ENCODE measurements around the gene PCED1B. TPM values are rescaled to one million over a fixed set of nuclear protein-coding genes. Genes with fewer than 3 reads are reported as not detected.
"Not testable (repeated sequence)": the region's sequence is repeated elsewhere in the genome, so short reads cannot be mapped to it uniquely, and the experiment has no call there.

Gene PCED1B
- total and polyA plus RNA-seq, 5 donors, result 1.3 to 2.3 (median 1.3) TPM

GRCh38 chr12:47041327-47041726, 38.1 kb upstream of the PCED1B start:
- WGBS, result 90% methylated on average over 4 of the region's 4 CpGs
- Histone ChIP-seq H3K4me1 (ENCODE audit: control insufficient read depth, insufficient read depth, low read length) (no peaks in the 10 kb centered on the region), H3K27me3 (ENCODE audit: control insufficient read depth, insufficient read depth) (no peaks in the 10 kb centered on the region), H3K27ac (ENCODE audit: low read length) (no peak overlapping the region), H3K9me3 (ENCODE audit: control insufficient read depth, low read length) (no peaks in the 10 kb centered on the region), H3K4me3 (ENCODE audit: low read length) (no peak overlapping the region)
- intact Hi-C loops (cut with DNase I), result no loop called here
- ATAC-seq (no peak), DNase-seq (no peak)

DNA sequence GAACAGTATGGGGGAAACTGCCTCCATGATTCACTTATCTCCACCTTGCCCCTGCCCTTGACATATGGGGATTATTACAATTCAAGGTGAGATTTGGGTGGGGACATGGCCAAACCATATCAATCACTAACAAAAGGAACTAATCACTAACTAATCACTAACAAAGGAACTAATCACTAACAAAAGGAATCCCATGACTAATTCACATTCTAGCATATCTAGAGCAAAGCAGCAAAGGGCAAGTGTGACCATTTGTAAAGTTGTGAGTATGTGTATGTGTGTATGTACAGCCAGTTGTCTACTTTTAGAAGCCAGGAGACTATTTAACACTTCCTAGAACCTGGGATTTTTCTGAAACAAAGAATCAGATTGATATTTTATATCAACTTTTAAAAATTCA, 30.9 kb upstream of the PCED1B start:
- intact Hi-C loops (cut with DNase I), result no loop called here
- no peak for ATAC-seq
- no peak overlapping the region for H3K27ac ChIP-seq (ENCODE audit: low read length)

GRCh38 chr12:47051291-47051690, 28.1 kb upstream of the PCED1B start:
- intact Hi-C loops (cut with DNase I); H3K27ac ChIP-seq (ENCODE audit: low read length); DNase-seq; H3K4me3 ChIP-seq (ENCODE audit: low read length); ATAC-seq; H3K4me1 ChIP-seq (ENCODE audit: control insufficient read depth, insufficient read depth, low read length); H3K9me3 ChIP-seq (ENCODE audit: control insufficient read depth, low read length); H3K27me3 ChIP-seq (ENCODE audit: control insufficient read depth, insufficient read depth): not testable (repeated sequence)
- 88% methylated on average over 3 of the region's 3 CpGs for WGBS

More for the DNA sequence above, 30.9 kb upstream of the PCED1B start:
- H3K4me3 ChIP-seq (ENCODE audit: low read length), result no peak overlapping the region
- H3K4me1 ChIP-seq (ENCODE audit: control insufficient read depth, insufficient read depth, low read length), result no peaks in the 10 kb centered on the region
- H3K27me3 ChIP-seq (ENCODE audit: control insufficient read depth, insufficient read depth), result no peaks in the 10 kb centered on the region
- DNase-seq, result no peak
- no peaks in the 10 kb centered on the region for H3K9me3 ChIP-seq (ENCODE audit: control insufficient read depth, low read length)

GRCh38 chr12:47052274-47052673, 27.1 kb upstream of the PCED1B start:
- H3K27ac ChIP-seq (ENCODE audit: low read length), result no peak overlapping the region
- DNase-seq, result no peak
- intact Hi-C loops (cut with DNase I), result no loop called here
- no peaks in the 10 kb centered on the region for H3K27me3 ChIP-seq (ENCODE audit: control insufficient read depth, insufficient read depth)
- H3K4me1 ChIP-seq (ENCODE audit: control insufficient read depth, insufficient read depth, low read length), result no peaks in the 10 kb centered on the region
- no peaks in the 10 kb centered on the region for H3K9me3 ChIP-seq (ENCODE audit: control insufficient read depth, low read length)
- ATAC-seq, result no peak
- no peak overlapping the region for H3K4me3 ChIP-seq (ENCODE audit: low read length)
- 70% methylated on average over 2 of the region's 2 CpGs for WGBS

DNA sequence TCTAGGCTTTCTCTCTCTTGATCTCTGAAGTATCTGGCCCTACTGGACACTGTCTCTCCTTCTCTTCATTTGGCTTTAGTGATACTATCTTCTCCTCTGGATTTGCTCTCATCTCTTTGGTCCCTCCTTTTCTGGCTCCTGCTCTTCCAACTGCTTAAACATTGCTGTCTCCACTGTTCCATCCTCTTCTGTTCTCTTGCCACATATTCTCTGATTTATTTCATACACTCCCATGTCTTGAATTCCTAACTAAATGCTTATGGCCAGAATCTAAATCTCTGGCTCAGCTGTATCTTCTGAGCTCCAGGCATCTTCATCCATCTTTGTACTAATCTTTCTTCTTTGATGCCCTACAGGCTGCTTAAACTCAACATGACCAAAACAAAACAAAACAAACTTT, 25.5 kb upstream of the PCED1B start:
- no peak for ATAC-seq
- intact Hi-C loops (cut with DNase I), result no loop called here
- no peaks in the 10 kb centered on the region for H3K27me3 ChIP-seq (ENCODE audit: control insufficient read depth, insufficient read depth)
- no peaks in the 10 kb centered on the region for H3K9me3 ChIP-seq (ENCODE audit: control insufficient read depth, low read length)
- H3K27ac ChIP-seq (ENCODE audit: low read length), result no peak overlapping the region
- no peak for DNase-seq
- no peaks in the 10 kb centered on the region for H3K4me1 ChIP-seq (ENCODE audit: control insufficient read depth, insufficient read depth, low read length)
- H3K4me3 ChIP-seq (ENCODE audit: low read length), result no peak overlapping the region

DNA sequence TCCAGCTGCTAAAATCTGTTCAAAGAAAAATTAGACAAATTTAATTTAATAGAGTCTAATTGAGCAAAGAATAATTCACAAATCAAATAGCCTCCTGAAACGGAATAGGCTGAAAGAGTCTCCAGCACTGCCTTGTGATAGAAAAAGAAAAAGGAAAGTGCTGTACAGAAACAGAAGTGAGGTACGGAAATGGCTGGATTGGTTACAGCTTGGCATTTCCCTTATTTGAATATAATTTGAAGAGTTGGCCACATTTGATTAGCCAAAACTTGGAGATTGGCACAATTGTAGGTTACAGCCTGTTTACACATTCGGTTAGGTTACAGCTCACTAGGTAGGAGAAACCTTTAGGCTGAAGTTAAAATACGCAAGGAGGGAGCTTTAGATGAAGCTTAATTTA, 24.8 kb upstream of the PCED1B start:
- H3K27me3 ChIP-seq (ENCODE audit: control insufficient read depth, insufficient read depth), result no peaks in the 10 kb centered on the region
- no peak for ATAC-seq
- H3K27ac ChIP-seq (ENCODE audit: low read length), result no peak overlapping the region
- no peak for DNase-seq
- H3K4me1 ChIP-seq (ENCODE audit: control insufficient read depth, insufficient read depth, low read length), result no peaks in the 10 kb centered on the region
- intact Hi-C loops (cut with DNase I), result no loop called here
- H3K4me3 ChIP-seq (ENCODE audit: low read length), result no peak overlapping the region
- WGBS, result 90% methylated on average over 4 of the region's 4 CpGs
- no peaks in the 10 kb centered on the region for H3K9me3 ChIP-seq (ENCODE audit: control insufficient read depth, low read length)

- DNase-seq; H3K9me3 ChIP-seq (ENCODE audit: control insufficient read depth, low read length); intact Hi-C loops (cut with DNase I); H3K27me3 ChIP-seq (ENCODE audit: control insufficient read depth, insufficient read depth); H3K27ac ChIP-seq (ENCODE audit: low read length); H3K4me3 ChIP-seq (ENCODE audit: low read length); H3K4me1 ChIP-seq (ENCODE audit: control insufficient read depth, insufficient read depth, low read length); ATAC-seq: not testable (repeated sequence)
- WGBS, result 41% methylated on average over 3 of the region's 3 CpGs
Observed at GRCh38 chr12:47055856-47056255, 23.6 kb upstream of the PCED1B start.

DNA sequence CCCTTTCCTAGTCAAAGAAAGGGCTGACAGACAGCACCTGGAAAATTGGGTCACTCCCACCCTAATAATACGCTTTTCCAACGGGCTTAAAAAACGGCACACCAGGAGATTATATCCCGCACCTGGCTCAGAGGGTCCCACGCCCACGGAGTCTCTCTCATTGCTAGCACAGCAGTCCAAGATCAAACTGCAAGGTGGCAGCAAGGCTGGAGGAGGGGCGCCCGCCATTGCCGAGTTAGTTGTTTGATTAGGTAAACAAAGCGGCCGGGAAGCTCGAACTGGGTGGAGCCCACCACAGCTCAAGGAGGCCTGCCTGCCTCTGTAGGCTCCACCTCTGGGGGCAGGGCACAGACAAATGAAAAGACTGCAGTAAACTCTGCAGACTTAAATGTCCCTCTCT, 22.5 kb upstream of the PCED1B start:
- H3K9me3 ChIP-seq (ENCODE audit: control insufficient read depth, low read length); H3K27ac ChIP-seq (ENCODE audit: low read length); ATAC-seq; H3K27me3 ChIP-seq (ENCODE audit: control insufficient read depth, insufficient read depth); H3K4me1 ChIP-seq (ENCODE audit: control insufficient read depth, insufficient read depth, low read length); H3K4me3 ChIP-seq (ENCODE audit: low read length); DNase-seq; intact Hi-C loops (cut with DNase I): not testable (repeated sequence)
- 95% methylated on average over 12 of the region's 12 CpGs for WGBS

DNA sequence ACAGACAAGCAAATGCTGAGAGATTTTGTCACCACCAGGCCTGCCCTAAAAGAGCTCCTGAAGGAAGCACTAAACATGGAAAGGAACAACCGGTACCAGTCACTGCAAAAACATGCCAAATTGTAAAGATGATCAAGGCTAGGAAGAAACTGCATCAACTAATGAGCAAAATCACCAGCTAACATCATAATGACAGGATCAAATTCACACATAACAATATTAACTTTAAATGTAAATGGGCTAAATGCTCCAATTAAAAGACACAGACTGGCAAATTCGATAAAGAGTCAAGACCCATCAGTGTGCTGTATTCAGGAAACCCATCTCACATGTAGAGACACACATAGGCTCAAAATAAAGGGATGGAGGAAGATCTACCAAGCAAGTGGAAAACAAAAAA, 20.8 kb upstream of the PCED1B start:
- WGBS, result 92% methylated on average over 2 of the region's 2 CpGs
- DNase-seq; intact Hi-C loops (cut with DNase I); ATAC-seq; H3K27ac ChIP-seq (ENCODE audit: low read length); H3K4me3 ChIP-seq (ENCODE audit: low read length); H3K4me1 ChIP-seq (ENCODE audit: control insufficient read depth, insufficient read depth, low read length); H3K9me3 ChIP-seq (ENCODE audit: control insufficient read depth, low read length); H3K27me3 ChIP-seq (ENCODE audit: control insufficient read depth, insufficient read depth): not testable (repeated sequence)

GRCh38 chr12:47065546-47065945, 13.9 kb upstream of the PCED1B start:
- no peaks in the 10 kb centered on the region for H3K9me3 ChIP-seq (ENCODE audit: control insufficient read depth, low read length)
- no peak overlapping the region for H3K4me3 ChIP-seq (ENCODE audit: low read length)
- DNase-seq, result no peak
- no peak for ATAC-seq
- no peaks in the 10 kb centered on the region for H3K4me1 ChIP-seq (ENCODE audit: control insufficient read depth, insufficient read depth, low read length)
- 77% methylated on average over 1 of the region's 1 CpG for WGBS
- intact Hi-C loops (cut with DNase I), result no loop called here
- H3K27me3 ChIP-seq (ENCODE audit: control insufficient read depth, insufficient read depth), result no peaks in the 10 kb centered on the region
- no peak overlapping the region for H3K27ac ChIP-seq (ENCODE audit: low read length)

DNA sequence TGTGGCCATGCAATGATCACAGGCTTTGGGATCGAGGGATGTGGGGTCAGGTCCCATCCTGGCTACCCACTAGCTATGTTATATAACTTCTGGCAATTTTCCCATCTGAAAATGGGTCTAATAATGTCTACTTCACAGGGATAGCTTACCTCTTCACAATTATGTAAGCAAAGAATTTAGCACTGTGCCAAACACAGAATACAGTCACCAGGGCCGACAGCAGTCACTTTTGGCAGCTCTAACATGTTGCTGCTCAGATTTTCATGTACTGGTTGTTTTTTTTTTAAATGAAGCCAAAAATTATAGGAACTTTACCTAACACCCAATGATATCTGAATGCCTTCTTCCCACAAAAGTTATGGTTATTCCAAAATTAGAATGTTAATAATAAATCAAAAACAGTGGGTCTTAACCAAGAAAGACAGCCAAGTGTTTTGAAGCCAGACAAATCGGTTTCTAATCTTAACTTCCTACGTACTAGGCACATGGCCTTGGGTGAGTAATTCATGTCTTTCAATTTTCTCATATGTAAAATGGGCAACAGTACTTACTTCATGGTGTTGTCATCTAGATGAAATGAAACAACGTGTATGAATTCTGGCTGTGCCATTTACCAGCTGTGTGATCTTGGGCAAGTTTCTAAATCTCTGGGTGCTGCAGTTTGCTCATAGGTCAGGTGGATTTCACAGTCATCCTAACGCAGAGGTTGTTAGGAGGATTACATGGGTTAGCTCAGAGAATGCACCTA, 13.0 kb upstream of the PCED1B start:
- Histone ChIP-seq H3K4me1 (ENCODE audit: control insufficient read depth, insufficient read depth, low read length) (no peaks in the 10 kb centered on the region), H3K9me3 (ENCODE audit: control insufficient read depth, low read length) (no peaks in the 10 kb centered on the region), H3K4me3 (ENCODE audit: low read length) (no peak overlapping the region), H3K27me3 (ENCODE audit: control insufficient read depth, insufficient read depth) (no peaks in the 10 kb centered on the region), H3K27ac (ENCODE audit: low read length) (no peak overlapping the region)
- 60% methylated on average over 6 of the region's 6 CpGs for WGBS
- DNase-seq (no peak), ATAC-seq (peak; percentile 53 to 59)
- intact Hi-C loops (cut with DNase I), result no loop called here

GRCh38 chr12:47067176-47067575, 12.2 kb upstream of the PCED1B start:
- ATAC-seq (no peak), DNase-seq (no peak)
- Histone ChIP-seq H3K4me1 (ENCODE audit: control insufficient read depth, insufficient read depth, low read length) (no peaks in the 10 kb centered on the region), H3K4me3 (ENCODE audit: low read length) (no peak overlapping the region), H3K27me3 (ENCODE audit: control insufficient read depth, insufficient read depth) (no peaks in the 10 kb centered on the region), H3K9me3 (ENCODE audit: control insufficient read depth, low read length) (no peaks in the 10 kb centered on the region), H3K27ac (ENCODE audit: low read length) (no peak overlapping the region)
- WGBS, result 96% methylated on average over 1 of the region's 1 CpG
- intact Hi-C loops (cut with DNase I), result no loop called here

All from right cardiac atrium (tissue), 5 donors.